DND-41 (cell line): Measurements from ENCODE around the gene ZNF827.

ENCODE experiments used
- EZH2 ChIP-seq: IDR thresholded peaks from 3 replicates; pipeline ENCODE4 v1.6.1; 2012; ENCODE audit warnings: borderline replicate concordance, low read depth, mild to moderate bottlenecking, moderate library complexity, low read length, inconsistent platforms; ENCODE audit not compliant: severe bottlenecking
- TF ChIP-seq, protein P1 (sequence below): IDR thresholded peaks from 2 replicates; pipeline ENCODE4 v1.5.1; 2012; ENCODE audit warnings: borderline replicate concordance, low read length, moderate library complexity, mild to moderate bottlenecking; ENCODE audit not compliant: poor library complexity, severe bottlenecking; ENCODE audit errors: extremely low read depth

DNA sequence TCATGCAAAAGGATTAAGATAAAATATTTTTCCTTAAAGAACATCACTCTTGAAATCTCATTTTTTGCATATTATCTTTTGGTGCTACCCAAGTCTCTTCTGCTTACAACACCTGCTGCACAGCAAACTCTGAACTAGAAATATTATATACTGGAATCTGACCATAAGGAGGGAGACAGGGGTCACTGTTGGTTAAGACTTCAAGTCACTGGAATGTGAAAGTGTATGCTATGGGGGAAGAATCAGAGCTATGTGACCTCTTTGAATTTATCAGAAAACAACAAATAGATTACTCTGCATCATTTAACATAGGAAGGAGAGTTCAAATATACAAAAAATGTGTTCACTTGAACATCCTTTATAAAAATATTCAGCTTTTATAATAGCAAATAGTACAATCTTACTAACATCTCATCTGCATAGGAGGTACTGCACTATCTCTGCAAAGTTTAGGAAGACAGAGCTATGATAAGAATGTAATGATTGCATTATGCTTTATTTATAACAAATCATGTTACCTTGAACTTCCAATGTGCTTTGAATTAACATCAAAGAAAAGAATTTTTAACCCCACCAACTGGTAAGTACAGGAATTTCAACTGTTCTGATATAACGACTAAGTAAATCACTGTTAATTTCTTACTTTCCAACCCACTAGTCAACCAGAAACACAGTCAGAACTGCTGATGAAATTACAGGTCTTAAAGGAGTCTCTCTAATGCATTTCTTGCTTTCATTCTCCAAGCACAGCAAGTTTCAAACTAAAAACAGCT, 69.8 kb downstream of the ZNF827 start:
- TF ChIP-seq, protein P1, sequence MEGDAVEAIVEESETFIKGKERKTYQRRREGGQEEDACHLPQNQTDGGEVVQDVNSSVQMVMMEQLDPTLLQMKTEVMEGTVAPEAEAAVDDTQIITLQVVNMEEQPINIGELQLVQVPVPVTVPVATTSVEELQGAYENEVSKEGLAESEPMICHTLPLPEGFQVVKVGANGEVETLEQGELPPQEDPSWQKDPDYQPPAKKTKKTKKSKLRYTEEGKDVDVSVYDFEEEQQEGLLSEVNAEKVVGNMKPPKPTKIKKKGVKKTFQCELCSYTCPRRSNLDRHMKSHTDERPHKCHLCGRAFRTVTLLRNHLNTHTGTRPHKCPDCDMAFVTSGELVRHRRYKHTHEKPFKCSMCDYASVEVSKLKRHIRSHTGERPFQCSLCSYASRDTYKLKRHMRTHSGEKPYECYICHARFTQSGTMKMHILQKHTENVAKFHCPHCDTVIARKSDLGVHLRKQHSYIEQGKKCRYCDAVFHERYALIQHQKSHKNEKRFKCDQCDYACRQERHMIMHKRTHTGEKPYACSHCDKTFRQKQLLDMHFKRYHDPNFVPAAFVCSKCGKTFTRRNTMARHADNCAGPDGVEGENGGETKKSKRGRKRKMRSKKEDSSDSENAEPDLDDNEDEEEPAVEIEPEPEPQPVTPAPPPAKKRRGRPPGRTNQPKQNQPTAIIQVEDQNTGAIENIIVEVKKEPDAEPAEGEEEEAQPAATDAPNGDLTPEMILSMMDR = peak; percentile 9
- no peak for TF ChIP-seq EZH2
